GM12873 (cell line): ENCODE measurements around the gene B3GAT2.

Experiments used
- CTCF ChIP-seq: IDR thresholded peaks from 2 replicates; pipeline ENCODE4 v1.5.1; 2012; ENCODE audit warnings: low read depth, mild to moderate bottlenecking, moderate library complexity, low read length, control low read depth; ENCODE audit not compliant: insufficient read depth; ENCODE audit errors: missing control alignments

The B3GAT2 gene

GRCh38 chr6:70842541-70842940 lies 114.3 kb downstream of the B3GAT2 start:
- TF ChIP-seq CTCF = no peak

DNA sequence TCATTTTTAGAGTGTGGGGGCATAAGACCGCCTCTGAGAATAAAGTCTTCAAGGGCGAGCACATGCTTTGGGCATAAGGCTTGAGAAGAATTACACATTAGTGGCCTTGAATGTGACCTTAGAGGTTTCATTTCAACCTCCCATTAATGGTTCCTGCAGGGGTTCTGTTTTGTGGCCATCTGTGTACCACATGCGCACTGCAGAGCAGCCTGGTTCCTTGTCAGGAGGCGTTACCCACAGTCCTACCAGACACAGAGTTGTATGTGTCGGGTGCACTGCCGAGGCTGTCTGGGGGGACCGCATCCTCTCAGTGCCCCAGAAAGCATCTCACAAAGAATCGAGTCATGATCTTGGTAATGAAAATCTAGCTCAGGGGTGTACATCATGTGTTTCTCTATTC lies 115.7 kb downstream of the B3GAT2 start:
- no peak for TF ChIP-seq CTCF

DNA sequence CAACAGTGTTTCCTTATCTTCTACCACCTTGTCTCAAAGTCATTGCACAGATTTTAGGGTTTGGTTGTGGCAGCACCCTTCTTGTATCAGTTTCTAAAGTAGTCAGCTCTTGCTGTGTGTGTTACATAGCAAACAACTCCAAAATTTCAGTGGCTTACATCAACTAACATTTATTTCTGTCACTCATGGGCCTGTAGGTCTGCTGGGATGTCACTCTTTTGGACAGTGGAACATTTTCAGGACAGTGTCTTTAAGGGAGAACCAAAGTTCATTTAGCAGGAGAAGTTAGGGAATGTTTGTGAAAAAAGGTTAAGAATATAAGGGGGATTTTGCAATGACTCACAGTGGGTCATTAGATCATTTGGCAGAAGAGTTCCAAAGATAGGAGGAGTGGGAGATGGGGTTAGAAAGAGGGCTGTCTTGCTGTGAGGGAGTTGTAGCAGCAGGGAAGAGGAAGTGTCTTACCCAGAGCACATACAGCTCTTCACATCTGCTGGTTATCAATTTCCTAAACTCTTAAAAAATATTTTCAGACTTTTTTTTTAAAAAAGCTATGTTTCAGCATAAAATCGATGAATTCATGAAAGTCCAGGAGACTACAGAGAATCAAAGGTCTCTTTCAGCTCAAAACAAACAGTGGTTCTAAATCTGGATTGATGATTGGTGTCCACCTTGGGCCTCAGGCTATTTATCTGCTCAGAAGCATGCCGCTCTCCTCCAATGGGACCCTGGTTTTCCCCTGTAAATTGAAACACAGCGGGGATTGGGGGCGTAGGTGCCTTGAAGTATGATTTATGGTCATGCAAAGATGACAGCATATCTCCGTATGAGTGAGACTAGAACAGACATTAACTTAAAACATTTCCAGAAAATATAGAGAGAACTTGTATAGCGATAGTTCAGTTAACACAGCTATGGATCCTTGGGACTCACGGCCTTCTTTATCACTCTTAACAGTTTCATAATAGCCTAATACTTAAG lies 117.3 kb downstream of the B3GAT2 start:
- no peak for TF ChIP-seq CTCF

DNA sequence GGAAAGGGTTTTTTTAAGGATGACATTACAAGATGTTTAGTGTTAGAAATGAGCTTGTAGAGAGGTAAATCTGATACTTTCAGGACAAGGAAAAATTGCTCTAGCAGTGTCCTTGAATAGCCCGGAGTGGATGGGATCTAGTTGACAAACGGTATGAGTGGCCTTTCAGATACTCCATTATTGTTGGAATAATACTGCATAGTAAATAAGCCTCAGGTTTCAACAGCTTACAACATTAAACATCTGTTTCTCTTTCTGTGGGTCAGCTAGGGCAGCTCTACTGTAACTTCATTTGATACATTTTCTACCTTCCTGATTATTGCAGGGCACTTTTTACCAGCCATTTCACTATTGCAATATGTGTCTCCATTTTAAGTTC lies 118.0 kb downstream of the B3GAT2 start:
- TF ChIP-seq CTCF = no peak

DNA sequence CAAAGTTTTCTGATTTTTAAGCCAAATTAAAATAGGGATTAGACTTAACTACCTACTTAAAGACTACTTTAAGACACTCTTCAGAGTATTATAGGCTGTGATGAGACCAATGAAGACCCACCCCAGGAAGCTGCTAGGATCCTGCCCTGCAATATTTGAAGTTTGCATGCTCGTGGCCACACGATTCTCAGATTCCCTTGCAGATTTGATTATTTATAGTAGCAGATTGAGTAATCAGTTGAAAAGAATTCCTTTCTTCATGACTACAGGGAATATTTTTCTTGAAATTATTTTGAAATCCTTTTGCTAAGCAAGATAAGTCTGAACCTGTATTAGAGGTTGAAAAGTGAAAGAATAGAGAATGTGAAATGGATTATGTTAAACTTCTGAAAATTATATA lies 122.3 kb downstream of the B3GAT2 start:
- no peak for TF ChIP-seq CTCF

DNA sequence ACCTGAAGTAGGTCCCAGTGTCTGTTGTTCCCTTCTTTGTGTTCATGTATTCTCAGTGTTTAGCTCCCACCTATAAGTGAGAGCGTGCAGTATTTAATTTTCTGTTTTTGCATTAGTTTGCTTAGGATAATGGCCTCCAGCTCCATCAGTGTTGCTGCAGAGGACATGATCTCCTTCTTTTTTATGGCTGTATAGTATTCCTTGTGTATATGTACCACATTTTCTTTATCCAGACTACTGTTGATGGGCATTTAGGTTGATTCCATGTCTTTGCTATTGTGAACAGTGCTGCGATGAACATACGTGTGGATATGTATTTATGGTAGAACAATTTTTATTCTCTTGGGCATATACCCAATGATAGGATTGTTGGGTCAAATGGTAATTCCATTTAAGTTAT lies 125.4 kb downstream of the B3GAT2 start:
- TF ChIP-seq CTCF = no peak

DNA sequence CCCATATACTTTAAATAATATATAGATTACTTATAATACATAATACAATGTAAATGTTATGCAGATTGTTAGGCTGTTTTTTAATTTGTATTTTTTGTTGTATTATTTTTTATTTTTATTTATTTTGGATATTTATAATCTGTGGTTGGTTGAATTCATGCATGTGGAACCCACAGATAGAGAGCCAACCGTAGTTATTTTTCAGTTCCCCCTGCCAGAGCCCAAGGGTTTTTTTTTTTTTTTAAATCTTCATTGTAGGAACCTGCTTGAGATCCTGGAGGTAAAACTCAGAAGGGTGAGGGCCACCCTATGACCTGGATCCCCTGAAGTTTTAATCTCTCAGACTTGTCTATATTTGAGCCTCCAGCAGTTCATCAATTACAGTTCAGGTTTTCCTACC lies 133.2 kb downstream of the B3GAT2 start:
- TF ChIP-seq CTCF = no peak
